NCI-H1417 (cell line): ENCODE results near the gene SYT13.

Experiments
- DNase-seq, 3 experiments: peaks; one replicate each; lab custom pipeline; 2025; lab: John Stamatoyannopoulos, UW

Gene SYT13

GRCh38 chr11:45305874-45306623 is 19.9 kb upstream of the SYT13 start:
- peak in 1 of 3 experiments; percentile 32 for DNase-seq

GRCh38 chr11:45304992-45305335 is 18.8 kb upstream of the SYT13 start:
- DNase-seq: no peak

- no peak for DNase-seq
Measured at GRCh38 chr11:45304111-45304991, 18.2 kb upstream of the SYT13 start.

GRCh38 chr11:45303316-45303715 is 17.2 kb upstream of the SYT13 start:
- DNase-seq: no peak

GRCh38 chr11:45301537-45302246 is 15.6 kb upstream of the SYT13 start:
- DNase-seq: peak in 2 of 3 experiments; percentile 62 to 91

- DNase-seq: no peak
Measured at GRCh38 chr11:45300715-45301114, 14.6 kb upstream of the SYT13 start.

GRCh38 chr11:45298718-45299117 is 12.6 kb upstream of the SYT13 start:
- no peak for DNase-seq

GRCh38 chr11:45296075-45296474 is 9.9 kb upstream of the SYT13 start:
- no peak for DNase-seq

GRCh38 chr11:45294499-45294898 is 8.4 kb upstream of the SYT13 start:
- DNase-seq: no peak

- peak; percentile 73 to 90 (median 79) for DNase-seq
Measured at GRCh38 chr11:45293566-45294192, 7.5 kb upstream of the SYT13 start.

GRCh38 chr11:45290586-45290985 is 4.4 kb upstream of the SYT13 start:
- no peak for DNase-seq

GRCh38 chr11:45289369-45289768 is 3.2 kb upstream of the SYT13 start:
- DNase-seq: no peak

- DNase-seq: peak in 2 of 3 experiments; percentile 25 to 67
Measured at GRCh38 chr11:45288339-45288738, 2.2 kb upstream of the SYT13 start.

- DNase-seq: no peak
Measured at GRCh38 chr11:45287316-45287903, 1.3 kb upstream of the SYT13 start.

GRCh38 chr11:45285250-45285828 is 802 bp downstream of the SYT13 start:
- DNase-seq: no peak

GRCh38 chr11:45282081-45282480 is 4.1 kb downstream of the SYT13 start:
- DNase-seq: no peak

- peak; percentile 60 to 94 (median 75) for DNase-seq
Measured at GRCh38 chr11:45280449-45280848, 5.7 kb downstream of the SYT13 start.

- DNase-seq: no peak
Measured at GRCh38 chr11:45279645-45280044, 6.5 kb downstream of the SYT13 start.

- peak in 1 of 3 experiments; percentile 14 for DNase-seq
Measured at GRCh38 chr11:45278714-45279113, 7.4 kb downstream of the SYT13 start.

GRCh38 chr11:45275828-45276227 is 10.3 kb downstream of the SYT13 start:
- no peak for DNase-seq

- no peak for DNase-seq
Measured at GRCh38 chr11:45274206-45274605, 11.9 kb downstream of the SYT13 start.
